HepG2 (cell line): ENCODE results near the gene POLR2H. TPM values are rescaled to one million over a fixed set of nuclear protein-coding genes. Genes with fewer than 3 reads are reported as not detected.

ENCODE experiments used
- HMG20A ChIP-seq: IDR thresholded peaks from 2 replicates; pipeline ENCODE4 v1.6.1; 2016; ENCODE audit warnings: borderline replicate concordance
- JUNB ChIP-seq: sonication (generic); formaldehyde crosslinking; IDR thresholded peaks from 2 replicates; pipeline ENCODE4 v1.8.0; 2022; ENCODE audit warnings: missing genetic modification reagents, mild to moderate bottlenecking, borderline replicate concordance
- LCORL ChIP-seq, 2 experiments: fragments of 450-650 bp in 1 of 2; sonication (generic) in 1 of 2; formaldehyde crosslinking in 1 of 2; IDR thresholded peaks; 2 replicates each; pipeline versions ENCODE4 v1.5.0 to v1.6.1; 2017 to 2020; ENCODE audit warnings: antibody characterized with exemption in 1 of 2, missing genetic modification reagents in 1 of 2
- NFYB ChIP-seq: sonication (generic); formaldehyde crosslinking; IDR thresholded peaks from 2 replicates; pipeline ENCODE4 v1.4.0; 2020; ENCODE audit warnings: missing genetic modification reagents
- RAD21 ChIP-seq: fragments of 450-650 bp; formaldehyde crosslinking; IDR thresholded peaks from 2 replicates; pipeline ENCODE4 v1.5.0; 2020; ENCODE audit warnings: mild to moderate bottlenecking
- STAG1 ChIP-seq: sonication (generic); formaldehyde crosslinking; IDR thresholded peaks from 2 replicates; pipeline ENCODE4 v1.4.0; 2020; ENCODE audit warnings: missing genetic modification reagents
- STAT6 ChIP-seq: sonication (generic); formaldehyde crosslinking; IDR thresholded peaks from 2 replicates; pipeline ENCODE4 v1.4.0; 2020; ENCODE audit warnings: missing genetic modification reagents, mild to moderate bottlenecking, borderline replicate concordance
- XRCC5 ChIP-seq: fragments of 200-400 bp; formaldehyde crosslinking; optimal IDR thresholded peaks from 2 replicates; pipeline ENCODE3; 2017; ENCODE audit warnings: mild to moderate bottlenecking, low read length
- ZNF282 ChIP-seq: fragments of 450-650 bp; IDR thresholded peaks from 2 replicates; pipeline ENCODE4 v1.6.1; 2018; ENCODE audit not compliant: partially characterized antibody
- ZNF574 ChIP-seq: sonication (generic); formaldehyde crosslinking; IDR thresholded peaks from 2 replicates; pipeline ENCODE4 v1.4.0; 2020; ENCODE audit warnings: missing genetic modification reagents
- ZNF782 ChIP-seq: sonication (generic); formaldehyde crosslinking; IDR thresholded peaks from 2 replicates; pipeline ENCODE4 v1.4.0; 2020; ENCODE audit warnings: missing genetic modification reagents, mild to moderate bottlenecking, borderline replicate concordance
- ZNF879 ChIP-seq: sonication (generic); formaldehyde crosslinking; IDR thresholded peaks from 2 replicates; pipeline ENCODE4 v1.8.1; 2023; ENCODE audit warnings: missing genetic modification reagents
- polyA plus RNA-seq, 8 experiments: library from polyadenylated mRNA; depleted of rRNA in 3 of 8; stranded (reverse) in 7 of 8; unstranded in 1 of 8; fragments of >200 nt; fragmentation: Illumina TruSeq in 4 of 8; extraction: Trizol in 4 of 8; gene quantifications; 2 replicates each; pipeline versions ENCODE4 v1.2.1 to v1.2.3, GENCODE V29; 2011 to 2016; ENCODE audit warnings: low read depth in 4 of 8, missing spikeins in 1 of 8, mixed read lengths in 1 of 8; ENCODE audit not compliant: insufficient read depth in 1 of 8
- total RNA-seq, 5 experiments: library from RNA; depleted of rRNA; stranded (reverse); fragments of >200 nt; fragmentation: Illumina TruSeq; extraction: Trizol; gene quantifications; 2 replicates each; pipeline ENCODE4 v1.2.3, GENCODE V29; 2016; ENCODE audit warnings: low read depth in 1 of 5
- TF ChIP-seq, protein P1 (sequence below): sonication (generic); formaldehyde crosslinking; IDR thresholded peaks from 2 replicates; pipeline ENCODE4 v1.4.0; 2020; ENCODE audit warnings: missing genetic modification reagents, borderline replicate concordance
- TF ChIP-seq, protein P2 (sequence below), 2 experiments: sonication (generic) in 1 of 2; formaldehyde crosslinking in 1 of 2; IDR thresholded peaks; 2 replicates each; pipeline versions ENCODE4 v1.4.0 to v1.6.1; 2018 to 2020; ENCODE audit warnings: missing genetic modification reagents in 2 of 2, borderline replicate concordance in 1 of 2, low read depth in 1 of 2, mild to moderate bottlenecking in 1 of 2, missing biosample characterization in 1 of 2
- TF ChIP-seq, protein P3 (sequence below): sonication (generic); formaldehyde crosslinking; IDR thresholded peaks from 2 replicates; pipeline ENCODE4 v1.9.0; 2021; ENCODE audit warnings: missing genetic modification reagents, borderline replicate concordance

Gene POLR2H
- total and polyA plus RNA-seq, 2 of the 13 experiments (the other 11 are each of a cell fraction or from before 2014, with no cell fraction given), result 118 to 194 TPM

DNA sequence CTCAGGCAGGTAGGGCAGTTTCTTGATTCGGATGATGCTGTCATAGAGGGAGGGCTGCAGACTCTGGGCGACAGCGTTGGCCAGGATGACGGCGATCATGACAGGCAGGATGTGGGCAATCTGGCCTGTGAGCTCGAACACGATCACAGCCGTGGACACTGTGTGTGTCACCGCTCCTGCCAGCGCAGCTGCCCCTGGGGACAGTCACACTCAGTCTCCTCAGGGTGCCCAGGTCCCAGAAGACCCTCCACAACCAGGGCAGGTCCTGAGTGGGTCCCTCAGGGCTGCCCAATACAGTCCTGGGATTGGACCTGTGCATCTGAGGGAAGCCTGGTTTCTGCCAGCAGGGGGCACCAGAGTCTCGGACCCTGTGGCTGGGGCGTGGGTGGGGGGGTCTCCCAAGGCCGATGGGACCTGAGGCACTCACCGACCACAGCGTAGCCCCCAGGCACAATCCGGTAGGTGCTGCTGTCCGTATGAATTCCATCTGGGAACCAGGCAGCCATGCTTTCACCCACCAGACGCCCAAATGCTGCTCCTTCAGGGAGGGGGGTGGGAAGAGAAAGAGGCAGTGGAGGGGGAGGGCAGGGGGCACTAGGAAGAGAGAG lies 7.3 kb upstream of the POLR2H start (continued):
- TF ChIP-seq ZNF574 (no peak), ZNF782 (CRISPR knock-in tag) (0 out of 2 replicates have a peak, but pooled peaks have one; percentile 33), STAG1 (CRISPR knock-in tag) (peak; percentile 63), XRCC5 (peak; percentile 49), RAD21 (CRISPR knock-in tag) (peak; percentile 64), JUNB (no peak), HMG20A (CRISPR knock-in tag) (no peak), ZNF282 (no peak), LCORL (IDR thresholded peaks at IDR 0.05) (no peak), LCORL (CRISPR knock-in tag; IDR thresholded peaks at IDR 0.05) (0 out of 2 replicates have a peak, but pooled peaks have one; percentile 24), NFYB (CRISPR knock-in tag) (no peak), STAT6 (CRISPR knock-in tag) (no peak), ZNF879 (CRISPR knock-in tag) (no peak)
- TF ChIP-seq, protein P1, sequence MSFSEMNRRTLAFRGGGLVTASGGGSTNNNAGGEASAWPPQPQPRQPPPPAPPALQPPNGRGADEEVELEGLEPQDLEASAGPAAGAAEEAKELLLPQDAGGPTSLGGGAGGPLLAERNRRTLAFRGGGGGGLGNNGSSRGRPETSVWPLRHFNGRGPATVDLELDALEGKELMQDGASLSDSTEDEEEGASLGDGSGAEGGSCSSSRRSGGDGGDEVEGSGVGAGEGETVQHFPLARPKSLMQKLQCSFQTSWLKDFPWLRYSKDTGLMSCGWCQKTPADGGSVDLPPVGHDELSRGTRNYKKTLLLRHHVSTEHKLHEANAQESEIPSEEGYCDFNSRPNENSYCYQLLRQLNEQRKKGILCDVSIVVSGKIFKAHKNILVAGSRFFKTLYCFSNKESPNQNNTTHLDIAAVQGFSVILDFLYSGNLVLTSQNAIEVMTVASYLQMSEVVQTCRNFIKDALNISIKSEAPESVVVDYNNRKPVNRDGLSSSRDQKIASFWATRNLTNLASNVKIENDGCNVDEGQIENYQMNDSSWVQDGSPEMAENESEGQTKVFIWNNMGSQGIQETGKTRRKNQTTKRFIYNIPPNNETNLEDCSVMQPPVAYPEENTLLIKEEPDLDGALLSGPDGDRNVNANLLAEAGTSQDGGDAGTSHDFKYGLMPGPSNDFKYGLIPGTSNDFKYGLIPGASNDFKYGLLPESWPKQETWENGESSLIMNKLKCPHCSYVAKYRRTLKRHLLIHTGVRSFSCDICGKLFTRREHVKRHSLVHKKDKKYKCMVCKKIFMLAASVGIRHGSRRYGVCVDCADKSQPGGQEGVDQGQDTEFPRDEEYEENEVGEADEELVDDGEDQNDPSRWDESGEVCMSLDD (CRISPR knock-in tag), result no peak
- TF ChIP-seq, protein P2, sequence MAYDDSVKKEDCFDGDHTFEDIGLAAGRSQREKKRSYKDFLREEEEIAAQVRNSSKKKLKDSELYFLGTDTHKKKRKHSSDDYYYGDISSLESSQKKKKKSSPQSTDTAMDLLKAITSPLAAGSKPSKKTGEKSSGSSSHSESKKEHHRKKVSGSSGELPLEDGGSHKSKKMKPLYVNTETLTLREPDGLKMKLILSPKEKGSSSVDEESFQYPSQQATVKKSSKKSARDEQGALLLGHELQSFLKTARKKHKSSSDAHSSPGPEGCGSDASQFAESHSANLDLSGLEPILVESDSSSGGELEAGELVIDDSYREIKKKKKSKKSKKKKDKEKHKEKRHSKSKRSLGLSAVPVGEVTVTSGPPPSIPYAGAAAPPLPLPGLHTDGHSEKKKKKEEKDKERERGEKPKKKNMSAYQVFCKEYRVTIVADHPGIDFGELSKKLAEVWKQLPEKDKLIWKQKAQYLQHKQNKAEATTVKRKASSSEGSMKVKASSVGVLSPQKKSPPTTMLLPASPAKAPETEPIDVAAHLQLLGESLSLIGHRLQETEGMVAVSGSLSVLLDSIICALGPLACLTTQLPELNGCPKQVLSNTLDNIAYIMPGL (CRISPR knock-in tag; IDR thresholded peaks at IDR 0.05; ENCODE audit: borderline replicate concordance in 1 of 2, low read depth in 1 of 2), result peak; percentile 34 to 52; a peak in 2 of 4 replicates
- TF ChIP-seq, protein P3, sequence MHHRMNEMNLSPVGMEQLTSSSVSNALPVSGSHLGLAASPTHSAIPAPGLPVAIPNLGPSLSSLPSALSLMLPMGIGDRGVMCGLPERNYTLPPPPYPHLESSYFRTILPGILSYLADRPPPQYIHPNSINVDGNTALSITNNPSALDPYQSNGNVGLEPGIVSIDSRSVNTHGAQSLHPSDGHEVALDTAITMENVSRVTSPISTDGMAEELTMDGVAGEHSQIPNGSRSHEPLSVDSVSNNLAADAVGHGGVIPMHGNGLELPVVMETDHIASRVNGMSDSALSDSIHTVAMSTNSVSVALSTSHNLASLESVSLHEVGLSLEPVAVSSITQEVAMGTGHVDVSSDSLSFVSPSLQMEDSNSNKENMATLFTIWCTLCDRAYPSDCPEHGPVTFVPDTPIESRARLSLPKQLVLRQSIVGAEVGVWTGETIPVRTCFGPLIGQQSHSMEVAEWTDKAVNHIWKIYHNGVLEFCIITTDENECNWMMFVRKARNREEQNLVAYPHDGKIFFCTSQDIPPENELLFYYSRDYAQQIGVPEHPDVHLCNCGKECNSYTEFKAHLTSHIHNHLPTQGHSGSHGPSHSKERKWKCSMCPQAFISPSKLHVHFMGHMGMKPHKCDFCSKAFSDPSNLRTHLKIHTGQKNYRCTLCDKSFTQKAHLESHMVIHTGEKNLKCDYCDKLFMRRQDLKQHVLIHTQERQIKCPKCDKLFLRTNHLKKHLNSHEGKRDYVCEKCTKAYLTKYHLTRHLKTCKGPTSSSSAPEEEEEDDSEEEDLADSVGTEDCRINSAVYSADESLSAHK (CRISPR knock-in tag), result no peak
